ENCODE results near the gene EFNB2. TPM values are rescaled to one million over a fixed set of nuclear protein-coding genes. Genes with fewer than 3 reads are reported as not detected.

Gene EFNB2
- polyA plus RNA-seq, 3 donors = not detected

DNA sequence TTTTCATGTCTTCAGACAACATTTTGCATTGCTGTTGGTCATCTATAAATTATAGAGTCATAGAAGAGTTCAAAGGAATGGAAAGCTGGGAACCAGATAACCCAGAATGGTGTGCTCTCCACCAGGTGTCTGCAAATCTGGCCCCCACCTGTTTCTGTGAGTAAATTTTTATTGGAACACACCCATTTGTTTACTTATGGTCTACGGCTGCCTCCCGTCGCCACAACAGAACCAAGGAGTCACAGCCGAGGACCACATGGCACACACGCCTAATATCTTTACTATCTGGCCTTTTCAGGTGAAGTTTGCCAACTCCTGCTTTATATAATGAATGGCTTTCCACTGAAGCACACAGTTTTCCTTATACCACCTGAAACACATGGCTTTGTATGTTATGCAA, 58.2 kb downstream of the EFNB2 start:
- no peak overlapping the region for H3K4me3 ChIP-seq (replicated peaks in 1 of 3; ENCODE audit: low read depth in 2 of 3, low read length in 3 of 3)
- no peaks in the 10 kb centered on the region for H3K4me1 Mint-ChIP-seq
- intact Hi-C loops (cut with micrococcal nuclease) = no loop called here
- H3K9ac ChIP-seq (ENCODE audit: insufficient read depth, low read length, poor library complexity, severe bottlenecking) = no peak overlapping the region
- no peak overlapping the region for H2AFZ ChIP-seq (ENCODE audit: insufficient read depth, low read depth, low read length, poor library complexity, severe bottlenecking)
- no peaks in the 10 kb centered on the region for H3K36me3 Mint-ChIP-seq
- no peak overlapping the region for H3K4me2 ChIP-seq (replicated peaks; ENCODE audit: extremely low read depth, low read length, poor library complexity, severe bottlenecking)
- H3K27me3 Mint-ChIP-seq (ENCODE audit: low read depth in 3 of 3) = peaks cover 2 to 3% (median 3%) of the 10 kb centered on the region in 3 donors
- H3K9me3 ChIP-seq (replicated peaks in 1 of 2; ENCODE audit: control insufficient read depth in 1 of 2, insufficient read depth in 1 of 2, low read length in 2 of 2) = no peaks in the 10 kb centered on the region
- no peak overlapping the region for H3K4me3 Mint-ChIP-seq
- WGBS (ENCODE audit: insufficient coverage) = 92% methylated on average over 5 of the region's 5 CpGs
- H3K36me3 ChIP-seq (replicated peaks in 1 of 2; ENCODE audit: control insufficient read depth in 1 of 2, insufficient read depth in 2 of 2, low read length in 2 of 2) = no peaks in the 10 kb centered on the region
- H3K4me1 ChIP-seq (ENCODE audit: control insufficient read depth in 1 of 2, insufficient read depth in 2 of 2, low read length in 2 of 2) = no peaks in the 10 kb centered on the region
- H3K9me3 Mint-ChIP-seq = peaks cover 0 to 3% (median 0%) of the 10 kb centered on the region in 7 donors
- H3K27ac Mint-ChIP-seq = no peak overlapping the region
- no peak overlapping the region for H3K27ac ChIP-seq (ENCODE audit: low read depth in 1 of 2, low read length in 2 of 2)
- H4K20me1 ChIP-seq (ENCODE audit: insufficient read depth, low read length) = no peaks in the 10 kb centered on the region
- no peaks in the 10 kb centered on the region for H3K27me3 ChIP-seq (ENCODE audit: control insufficient read depth in 2 of 2, insufficient read depth in 2 of 2, low read length in 2 of 2)
- TF ChIP-seq, protein P1, sequence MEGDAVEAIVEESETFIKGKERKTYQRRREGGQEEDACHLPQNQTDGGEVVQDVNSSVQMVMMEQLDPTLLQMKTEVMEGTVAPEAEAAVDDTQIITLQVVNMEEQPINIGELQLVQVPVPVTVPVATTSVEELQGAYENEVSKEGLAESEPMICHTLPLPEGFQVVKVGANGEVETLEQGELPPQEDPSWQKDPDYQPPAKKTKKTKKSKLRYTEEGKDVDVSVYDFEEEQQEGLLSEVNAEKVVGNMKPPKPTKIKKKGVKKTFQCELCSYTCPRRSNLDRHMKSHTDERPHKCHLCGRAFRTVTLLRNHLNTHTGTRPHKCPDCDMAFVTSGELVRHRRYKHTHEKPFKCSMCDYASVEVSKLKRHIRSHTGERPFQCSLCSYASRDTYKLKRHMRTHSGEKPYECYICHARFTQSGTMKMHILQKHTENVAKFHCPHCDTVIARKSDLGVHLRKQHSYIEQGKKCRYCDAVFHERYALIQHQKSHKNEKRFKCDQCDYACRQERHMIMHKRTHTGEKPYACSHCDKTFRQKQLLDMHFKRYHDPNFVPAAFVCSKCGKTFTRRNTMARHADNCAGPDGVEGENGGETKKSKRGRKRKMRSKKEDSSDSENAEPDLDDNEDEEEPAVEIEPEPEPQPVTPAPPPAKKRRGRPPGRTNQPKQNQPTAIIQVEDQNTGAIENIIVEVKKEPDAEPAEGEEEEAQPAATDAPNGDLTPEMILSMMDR (IDR thresholded peaks at IDR 0.05) = no peak
- DNase-seq = no peak
- H3K79me2 ChIP-seq (ENCODE audit: insufficient read depth, low read length) = no peaks in the 10 kb centered on the region

DNA sequence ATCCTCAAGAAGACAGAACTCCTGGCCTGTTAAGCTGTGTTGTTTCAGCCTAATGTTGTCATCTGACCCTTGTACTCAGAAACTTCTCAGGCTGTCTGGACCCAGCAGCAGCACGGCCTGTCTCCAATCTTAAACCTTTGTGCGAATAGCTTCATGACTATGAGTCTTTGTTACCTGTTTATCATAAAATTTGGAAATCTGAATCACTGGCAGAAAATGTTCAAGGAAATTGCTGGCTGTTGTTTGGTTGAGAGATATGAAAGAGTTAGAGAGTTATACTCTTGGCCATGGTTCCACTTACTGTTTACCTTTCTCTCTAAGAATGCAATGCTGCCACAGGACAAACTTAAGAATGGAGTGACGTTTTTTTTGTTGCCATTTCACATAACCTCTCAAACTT, 59.6 kb downstream of the EFNB2 start:
- H3K4me1 Mint-ChIP-seq = no peaks in the 10 kb centered on the region
- intact Hi-C loops (cut with micrococcal nuclease) = no loop called here
- Histone ChIP-seq H3K4me1 (ENCODE audit: control insufficient read depth in 1 of 2, insufficient read depth in 2 of 2, low read length in 2 of 2) (no peaks in the 10 kb centered on the region), H3K4me2 (replicated peaks; ENCODE audit: extremely low read depth, low read length, poor library complexity, severe bottlenecking) (no peak overlapping the region), H3K27ac (ENCODE audit: low read depth in 1 of 2, low read length in 2 of 2) (no peak overlapping the region), H4K20me1 (ENCODE audit: insufficient read depth, low read length) (no peaks in the 10 kb centered on the region), H3K4me3 (replicated peaks in 1 of 3; ENCODE audit: low read depth in 2 of 3, low read length in 3 of 3) (no peak overlapping the region), H3K36me3 (replicated peaks in 1 of 2; ENCODE audit: control insufficient read depth in 1 of 2, insufficient read depth in 2 of 2, low read length in 2 of 2) (no peaks in the 10 kb centered on the region), H2AFZ (ENCODE audit: insufficient read depth, low read depth, low read length, poor library complexity, severe bottlenecking) (no peak overlapping the region), H3K79me2 (ENCODE audit: insufficient read depth, low read length) (no peaks in the 10 kb centered on the region), H3K9me3 (replicated peaks in 1 of 2; ENCODE audit: control insufficient read depth in 1 of 2, insufficient read depth in 1 of 2, low read length in 2 of 2) (no peaks in the 10 kb centered on the region), H3K27me3 (ENCODE audit: control insufficient read depth in 2 of 2, insufficient read depth in 2 of 2, low read length in 2 of 2) (no peaks in the 10 kb centered on the region), H3K9ac (ENCODE audit: insufficient read depth, low read length, poor library complexity, severe bottlenecking) (no peak overlapping the region)
- no peak overlapping the region for H3K27ac Mint-ChIP-seq
- peaks cover 0 to 3% (median 0%) of the 10 kb centered on the region in 7 donors for H3K9me3 Mint-ChIP-seq
- TF ChIP-seq, protein P1 (IDR thresholded peaks at IDR 0.05) = no peak
- WGBS (ENCODE audit: insufficient coverage) = 91% methylated on average over 3 of the region's 3 CpGs
- H3K27me3 Mint-ChIP-seq (ENCODE audit: low read depth in 3 of 3) = peaks cover 2 to 4% (median 3%) of the 10 kb centered on the region in 3 donors
- DNase-seq = no peak
- no peaks in the 10 kb centered on the region for H3K36me3 Mint-ChIP-seq
- no peak overlapping the region for H3K4me3 Mint-ChIP-seq

Data from CD14-positive monocyte (primary cell).